ENCODE measurements around the gene ARL5C. TPM values are rescaled to one million over a fixed set of nuclear protein-coding genes. Genes with fewer than 3 reads are reported as not detected.

ARL5C gene
- total RNA-seq, 1 donor from 2014 or later, result not detected

- no peak overlapping the region for H3K27ac ChIP-seq
- peak overlapping the region; percentile 11 for H3K4me3 ChIP-seq
- ATAC-seq (peak; percentile 70 to 78), DNase-seq (peak; percentile 84)
- intact Hi-C loops (cut with DNase I), result no loop called here
- no peaks in the 10 kb centered on the region for H3K27me3 ChIP-seq (ENCODE audit: low read depth)
- TF ChIP-seq, protein P1, sequence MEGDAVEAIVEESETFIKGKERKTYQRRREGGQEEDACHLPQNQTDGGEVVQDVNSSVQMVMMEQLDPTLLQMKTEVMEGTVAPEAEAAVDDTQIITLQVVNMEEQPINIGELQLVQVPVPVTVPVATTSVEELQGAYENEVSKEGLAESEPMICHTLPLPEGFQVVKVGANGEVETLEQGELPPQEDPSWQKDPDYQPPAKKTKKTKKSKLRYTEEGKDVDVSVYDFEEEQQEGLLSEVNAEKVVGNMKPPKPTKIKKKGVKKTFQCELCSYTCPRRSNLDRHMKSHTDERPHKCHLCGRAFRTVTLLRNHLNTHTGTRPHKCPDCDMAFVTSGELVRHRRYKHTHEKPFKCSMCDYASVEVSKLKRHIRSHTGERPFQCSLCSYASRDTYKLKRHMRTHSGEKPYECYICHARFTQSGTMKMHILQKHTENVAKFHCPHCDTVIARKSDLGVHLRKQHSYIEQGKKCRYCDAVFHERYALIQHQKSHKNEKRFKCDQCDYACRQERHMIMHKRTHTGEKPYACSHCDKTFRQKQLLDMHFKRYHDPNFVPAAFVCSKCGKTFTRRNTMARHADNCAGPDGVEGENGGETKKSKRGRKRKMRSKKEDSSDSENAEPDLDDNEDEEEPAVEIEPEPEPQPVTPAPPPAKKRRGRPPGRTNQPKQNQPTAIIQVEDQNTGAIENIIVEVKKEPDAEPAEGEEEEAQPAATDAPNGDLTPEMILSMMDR (IDR thresholded peaks at IDR 0.05), result peak; percentile 93
- no peaks in the 10 kb centered on the region for H3K9me3 ChIP-seq
- H3K36me3 ChIP-seq, result peaks cover 40% of the 10 kb centered on the region
- peaks cover 10% of the 10 kb centered on the region for H3K4me1 ChIP-seq
These were observed 9.1 kb upstream of the ARL5C start for GRCh38 chr17:39174920-39175694.

GRCh38 chr17:39173526-39174274 is 7.7 kb upstream of the ARL5C start:
- Histone ChIP-seq H3K9me3 (no peaks in the 10 kb centered on the region), H3K36me3 (peaks cover 31% of the 10 kb centered on the region), H3K27me3 (ENCODE audit: low read depth) (no peaks in the 10 kb centered on the region), H3K27ac (no peak overlapping the region), H3K4me1 (peaks cover 8% of the 10 kb centered on the region), H3K4me3 (no peak overlapping the region)
- DNase-seq (no peak), ATAC-seq (no peak)
- TF ChIP-seq, protein P1 (IDR thresholded peaks at IDR 0.05), result no peak
- intact Hi-C loops (cut with DNase I), result no loop called here

DNA sequence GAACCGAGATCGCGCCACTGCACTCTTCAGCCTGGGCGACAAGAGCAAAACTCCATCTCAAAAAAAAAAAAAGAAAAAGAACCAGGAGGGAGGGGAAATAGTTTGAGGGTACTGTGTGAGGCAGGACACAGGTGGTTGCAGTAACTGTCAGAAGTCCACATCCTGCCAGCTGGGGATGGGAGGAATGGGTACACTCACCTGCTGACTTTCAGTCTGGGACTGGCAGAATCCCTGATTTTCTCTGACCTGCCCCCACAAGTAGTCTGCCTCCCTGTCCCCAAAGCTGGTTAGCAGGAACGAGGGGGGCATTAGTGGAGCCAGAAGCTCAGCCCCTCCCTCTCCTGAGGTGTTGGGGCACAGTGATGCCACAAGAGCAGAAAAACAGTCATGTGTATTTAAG is 7.1 kb upstream of the ARL5C start:
- Histone ChIP-seq H3K36me3 (peaks cover 30% of the 10 kb centered on the region), H3K9me3 (no peaks in the 10 kb centered on the region), H3K27me3 (ENCODE audit: low read depth) (no peaks in the 10 kb centered on the region), H3K4me3 (no peak overlapping the region), H3K27ac (no peak overlapping the region), H3K4me1 (peaks cover 2% of the 10 kb centered on the region)
- TF ChIP-seq, protein P1 (IDR thresholded peaks at IDR 0.05), result no peak
- intact Hi-C loops (cut with DNase I), result no loop called here
- DNase-seq (no peak), ATAC-seq (no peak)

- no peaks in the 10 kb centered on the region for H3K4me1 ChIP-seq
- H3K27me3 ChIP-seq (ENCODE audit: low read depth), result no peaks in the 10 kb centered on the region
- H3K9me3 ChIP-seq, result no peaks in the 10 kb centered on the region
- no peak overlapping the region for H3K4me3 ChIP-seq
- no peak for ATAC-seq
- peaks cover 19% of the 10 kb centered on the region for H3K36me3 ChIP-seq
- DNase-seq, result no peak
- TF ChIP-seq, protein P1 (IDR thresholded peaks at IDR 0.05), result no peak
- H3K27ac ChIP-seq, result no peak overlapping the region
- intact Hi-C loops (cut with DNase I), result no loop called here
These were observed 6.0 kb upstream of the ARL5C start for GRCh38 chr17:39171933-39172332.

GRCh38 chr17:39170558-39170957 is 4.6 kb upstream of the ARL5C start:
- no peak for ATAC-seq
- intact Hi-C loops (cut with DNase I), result no loop called here
- TF ChIP-seq, protein P1 (IDR thresholded peaks at IDR 0.05), result no peak

More at GRCh38 chr17:39170558-39170957, 4.6 kb upstream of the ARL5C start:
- Histone ChIP-seq H3K9me3 (no peaks in the 10 kb centered on the region), H3K4me3 (no peak overlapping the region), H3K36me3 (peaks cover 5% of the 10 kb centered on the region), H3K4me1 (peaks cover 1% of the 10 kb centered on the region), H3K27me3 (ENCODE audit: low read depth) (peaks cover 4% of the 10 kb centered on the region), H3K27ac (no peak overlapping the region)
- DNase-seq, result no peak
